HG03039 (cell line): ENCODE data around the gene ATXN2L.
"Not testable (repeated sequence)": the region's sequence is repeated elsewhere in the genome, so short reads cannot be mapped to it uniquely, and the experiment has no call there.

Source experiments
- ATAC-seq: cut with Tn5 transposase; IDR thresholded peaks from one replicate; pipeline ENCODE4 v1.9.1; 2021; ENCODE audit warnings: mild to moderate bottlenecking, moderate library complexity; ENCODE audit not compliant: unreplicated experiment

Gene ATXN2L

DNA sequence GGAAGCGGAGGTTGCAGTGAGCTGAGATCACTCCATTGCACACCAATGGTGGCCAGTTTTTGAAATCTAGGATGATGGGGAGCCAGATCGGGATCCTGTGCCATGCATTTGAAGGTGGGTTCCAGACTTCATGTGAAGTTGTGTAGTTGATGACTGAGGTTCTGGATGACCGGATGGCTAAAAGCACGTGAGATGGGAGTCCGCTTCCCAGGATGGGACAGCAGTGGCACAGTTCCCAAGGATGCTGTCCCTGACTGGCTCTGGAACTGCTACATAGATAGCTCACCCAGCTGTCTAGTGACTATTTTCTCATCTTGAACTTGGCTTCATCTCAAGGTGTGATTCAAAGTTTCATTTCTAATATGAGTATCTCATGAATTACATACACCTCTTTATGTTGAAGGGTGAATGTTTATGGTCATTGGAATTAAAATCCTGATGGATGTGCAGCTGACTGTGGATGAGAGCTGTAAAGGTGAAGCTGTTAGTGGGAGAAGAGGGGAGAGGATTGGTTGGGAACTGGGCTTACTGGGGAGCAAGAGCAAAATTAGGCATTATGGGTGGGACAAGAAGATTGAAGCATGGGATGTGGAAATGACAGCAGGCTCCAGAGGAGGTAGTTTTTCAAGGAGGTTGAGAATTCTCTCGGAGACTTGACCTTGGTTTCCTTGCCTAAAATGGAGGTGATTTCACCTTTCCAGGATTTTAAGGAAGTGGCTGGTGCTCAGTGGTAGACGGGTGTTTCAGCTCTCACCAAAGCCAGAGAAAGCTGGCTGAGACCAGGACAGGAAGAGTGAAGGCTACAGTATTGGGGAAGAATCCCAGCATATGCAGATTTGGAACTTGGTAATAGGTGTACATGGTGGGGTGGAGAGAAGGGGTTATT lies 15.1 kb downstream of the ATXN2L start:
- ATAC-seq, result no peak

DNA sequence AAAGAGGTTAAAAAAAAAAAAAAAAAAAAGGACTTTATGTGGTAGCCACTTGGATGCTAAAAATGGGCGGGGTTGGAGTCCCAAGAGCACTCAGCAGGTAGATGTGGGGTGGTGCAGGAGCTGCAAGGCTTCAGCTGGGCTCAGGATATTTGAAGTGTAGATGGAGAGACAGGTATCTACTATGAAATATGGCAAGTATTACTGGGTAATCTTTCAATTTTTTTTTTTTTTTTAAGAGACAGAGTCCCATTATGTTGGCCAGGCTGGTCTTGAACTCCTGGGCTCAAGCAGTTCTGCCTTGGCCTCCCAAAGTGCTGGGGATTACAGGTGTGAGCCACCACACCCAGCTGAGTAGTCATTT lies 15.7 kb downstream of the ATXN2L start:
- no peak for ATAC-seq

DNA sequence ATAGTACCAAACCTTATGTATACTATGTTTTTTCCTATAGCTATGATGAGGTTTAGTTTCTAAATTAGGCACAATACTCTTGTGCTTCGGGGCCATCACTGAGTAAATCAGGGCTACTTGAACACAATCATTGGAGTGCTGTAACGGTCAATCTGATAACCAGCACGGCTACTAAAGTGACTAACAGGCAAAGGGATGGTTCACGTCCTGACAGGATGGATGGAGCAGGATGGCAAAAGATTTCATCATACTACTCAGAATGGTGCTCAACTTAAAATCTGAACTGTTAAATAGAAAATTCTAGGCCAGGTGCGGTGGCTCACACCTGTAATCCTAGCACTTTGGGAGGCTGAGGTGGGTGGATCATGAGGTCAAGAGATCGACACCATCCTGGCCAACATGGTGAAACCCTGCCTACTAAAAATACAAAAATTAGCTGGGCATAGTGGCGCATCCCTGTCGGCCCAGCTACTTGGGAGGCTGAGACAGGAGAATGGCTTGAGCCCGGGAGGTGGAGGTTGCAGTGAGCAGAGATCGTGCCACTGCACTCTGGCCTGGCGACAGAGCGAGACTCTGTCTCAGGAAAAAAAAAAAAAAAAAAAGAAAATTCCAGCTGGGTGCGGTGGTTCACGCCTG lies 16.3 kb downstream of the ATXN2L start:
- ATAC-seq, result no peak

DNA sequence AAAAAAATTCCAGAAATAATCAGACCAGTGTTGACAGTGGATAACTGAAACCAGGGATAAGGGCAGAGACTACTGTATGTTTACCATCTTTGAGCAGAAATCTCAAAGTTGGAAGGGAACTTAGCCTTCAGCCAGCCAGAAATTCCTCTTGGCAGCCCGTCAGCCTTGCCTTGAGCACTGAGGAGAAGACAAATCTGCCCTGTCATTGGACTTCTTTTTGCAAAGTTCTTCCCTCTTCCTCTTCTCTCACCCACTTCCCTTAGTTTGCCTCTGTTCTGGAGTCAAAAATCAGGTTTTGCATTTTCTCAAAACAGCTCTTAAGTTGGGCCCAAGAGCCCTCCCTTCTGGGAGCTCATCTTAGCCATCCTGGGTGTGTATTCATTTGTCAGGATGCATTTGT lies 17.1 kb downstream of the ATXN2L start:
- ATAC-seq, result no peak

DNA sequence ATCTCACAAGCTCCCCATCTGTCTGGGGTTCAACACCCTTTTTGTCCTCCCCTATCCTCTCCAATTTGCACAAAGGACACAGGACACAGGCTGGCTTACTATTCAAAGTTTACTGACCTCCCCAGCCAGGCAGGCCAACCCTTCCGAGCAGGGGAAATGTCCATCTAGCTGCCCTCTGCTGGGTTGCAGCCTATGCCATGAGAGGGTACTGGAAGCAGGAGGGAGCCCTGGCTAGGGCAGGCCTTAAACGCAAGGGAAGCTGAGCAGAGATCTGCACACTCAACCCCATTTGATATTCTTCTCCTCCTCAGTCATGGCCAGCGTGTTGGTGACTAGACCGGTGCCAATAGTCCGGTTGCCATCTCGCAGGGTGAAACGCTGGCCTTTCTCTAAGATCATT lies 19.9 kb downstream of the ATXN2L start:
- ATAC-seq, result no peak

DNA sequence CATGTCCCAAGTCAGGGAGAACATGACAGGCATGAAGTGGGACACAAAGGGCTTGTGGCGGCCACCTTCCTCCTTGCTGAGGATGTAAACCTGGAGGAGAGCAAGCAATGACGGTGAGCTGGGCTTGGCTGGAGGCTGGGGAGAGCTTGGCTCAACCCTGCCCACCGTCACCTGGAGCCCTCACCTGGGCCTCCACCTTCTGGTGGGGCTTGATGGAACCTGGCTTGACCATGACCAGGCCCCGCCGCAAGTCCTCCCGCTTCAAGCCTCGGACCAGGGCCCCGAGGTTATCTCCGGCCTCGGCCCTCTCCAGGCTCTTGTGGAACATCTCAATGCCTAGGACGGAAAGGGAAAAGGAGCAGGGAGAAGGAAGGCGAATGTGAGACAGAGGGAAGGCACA lies 21.0 kb downstream of the ATXN2L start:
- ATAC-seq, result no peak

DNA sequence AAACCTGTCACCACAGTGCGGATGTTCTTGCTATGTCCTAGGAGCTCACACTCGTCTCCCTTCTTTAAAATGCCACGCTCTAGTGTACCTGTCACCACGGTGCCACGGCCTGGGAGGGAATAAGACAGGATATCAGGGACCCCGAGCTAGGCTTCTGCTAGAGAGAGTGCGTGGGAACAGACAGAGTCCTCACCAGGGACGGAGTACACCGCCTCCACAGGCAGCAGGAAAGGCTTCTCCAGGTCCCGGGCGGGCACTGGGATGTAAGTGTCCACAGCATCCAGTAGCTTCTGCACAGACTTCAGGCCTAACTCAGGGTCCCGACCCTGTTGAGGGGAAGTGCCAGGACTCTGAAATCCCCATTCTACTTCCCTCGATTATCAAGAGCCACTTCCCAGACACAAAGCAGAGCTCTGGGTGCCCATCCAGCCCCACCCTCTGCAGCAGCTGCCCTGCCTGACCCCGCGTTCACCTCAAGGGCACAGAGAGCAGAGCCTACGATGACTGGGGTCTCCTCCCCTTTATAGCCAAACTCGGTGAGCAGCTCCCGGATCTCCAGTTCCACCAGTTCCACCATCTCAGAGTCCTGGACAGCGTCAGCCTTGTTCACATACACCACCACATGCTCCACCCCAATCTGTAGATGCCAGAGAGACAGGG lies 21.6 kb downstream of the ATXN2L start:
- ATAC-seq, result no peak

DNA sequence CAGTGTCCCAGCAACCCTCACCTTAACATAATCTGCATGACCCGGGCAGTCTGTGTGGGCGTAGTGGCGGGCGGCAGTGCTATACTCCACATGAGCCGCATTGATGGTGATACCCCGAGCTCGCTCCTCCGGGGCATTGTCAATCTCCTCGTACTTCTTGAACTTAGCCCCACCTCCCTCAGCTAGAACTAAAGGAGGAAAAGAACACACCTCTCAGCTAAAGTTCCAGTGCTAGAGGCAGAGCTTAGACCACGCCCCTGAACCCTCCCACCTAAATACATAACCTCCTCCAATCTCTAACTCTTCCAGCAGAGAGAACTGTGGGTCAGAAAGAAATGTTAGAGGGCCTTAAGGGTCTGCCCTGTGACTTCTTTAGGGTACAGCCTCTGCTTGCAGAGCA lies 22.5 kb downstream of the ATXN2L start:
- no peak for ATAC-seq

DNA sequence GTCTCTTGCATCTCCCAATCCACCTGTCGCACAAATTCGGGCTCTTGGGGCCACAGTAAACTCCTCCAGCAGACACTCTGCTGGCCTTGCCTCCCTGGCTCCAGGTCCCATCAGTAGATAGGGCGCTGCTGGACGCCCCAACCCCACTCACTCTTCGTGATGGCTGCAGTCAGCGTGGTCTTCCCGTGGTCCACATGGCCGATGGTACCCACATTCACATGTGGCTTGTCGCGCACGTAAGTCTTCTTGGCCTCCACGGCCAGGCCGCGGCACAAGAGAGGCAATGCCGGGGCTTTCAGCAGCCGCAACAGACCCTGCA lies 22.9 kb downstream of the ATXN2L start:
- ATAC-seq, result no peak

DNA sequence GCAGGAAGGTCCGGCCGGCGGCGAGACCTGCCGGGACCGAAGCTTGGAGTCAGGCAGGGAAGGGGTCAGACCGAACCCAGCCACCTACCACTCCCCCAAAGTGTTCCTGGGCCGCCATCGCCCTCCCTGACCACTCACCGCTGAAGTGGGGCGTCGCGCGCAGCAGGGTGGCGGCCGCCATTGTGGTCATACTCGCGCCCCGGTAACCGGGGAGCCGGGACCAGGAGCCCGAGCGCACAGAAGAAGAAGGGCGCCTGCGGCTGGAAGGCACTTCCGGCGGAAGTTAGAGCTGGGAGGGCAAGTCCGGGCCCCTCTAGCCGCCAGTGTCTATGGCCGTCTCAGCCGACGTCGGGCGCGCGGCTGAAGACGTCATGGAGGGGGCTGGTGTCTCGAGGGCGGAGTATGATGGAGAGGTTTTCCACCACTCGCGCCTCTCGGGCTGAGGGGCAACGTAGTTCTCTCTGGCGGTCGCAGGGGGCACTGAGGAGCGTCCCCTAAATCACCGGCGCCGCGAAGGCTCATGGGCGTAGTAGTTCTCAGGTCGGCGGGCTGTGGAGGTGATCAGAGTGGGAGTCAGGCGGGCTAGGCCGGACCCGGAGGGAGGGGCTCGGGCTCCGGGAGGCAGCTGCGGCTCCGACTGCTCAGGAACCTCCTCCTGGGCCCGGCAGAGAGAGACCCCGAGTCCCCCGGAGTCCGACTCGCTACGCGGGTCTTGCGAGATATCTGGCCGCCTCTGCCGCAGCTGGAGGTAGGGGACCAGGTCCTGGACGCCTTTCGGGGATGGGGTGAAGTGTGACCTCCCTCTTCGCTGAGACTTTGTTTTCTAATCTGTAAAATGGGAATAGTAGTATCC lies 23.5 kb downstream of the ATXN2L start, which contains the start of gene TUFM:
TSS of gene TUFM (minus strand) at position 269 of the 853 bp plus-strand sequence. CDS start at position 190, 79 bp downstream.
- peak; percentile 84 for ATAC-seq

DNA sequence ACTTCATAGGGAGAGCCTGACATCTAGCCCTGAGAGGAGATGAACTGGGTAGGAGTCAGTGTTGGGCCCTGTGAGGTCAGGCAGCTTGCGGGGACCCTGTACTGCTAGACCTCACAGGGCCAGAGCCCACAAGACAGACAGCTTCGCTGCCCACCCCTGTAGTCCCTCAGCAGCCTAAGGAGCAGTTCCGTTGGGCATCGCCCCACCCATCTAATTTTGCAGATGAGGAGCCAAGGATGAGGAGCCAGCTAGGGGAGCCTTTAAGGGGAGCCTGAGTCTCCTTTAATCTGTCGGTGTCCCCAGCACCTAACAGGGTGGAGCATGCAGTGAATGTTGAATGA lies 24.1 kb downstream of the ATXN2L start:
- no peak for ATAC-seq

DNA sequence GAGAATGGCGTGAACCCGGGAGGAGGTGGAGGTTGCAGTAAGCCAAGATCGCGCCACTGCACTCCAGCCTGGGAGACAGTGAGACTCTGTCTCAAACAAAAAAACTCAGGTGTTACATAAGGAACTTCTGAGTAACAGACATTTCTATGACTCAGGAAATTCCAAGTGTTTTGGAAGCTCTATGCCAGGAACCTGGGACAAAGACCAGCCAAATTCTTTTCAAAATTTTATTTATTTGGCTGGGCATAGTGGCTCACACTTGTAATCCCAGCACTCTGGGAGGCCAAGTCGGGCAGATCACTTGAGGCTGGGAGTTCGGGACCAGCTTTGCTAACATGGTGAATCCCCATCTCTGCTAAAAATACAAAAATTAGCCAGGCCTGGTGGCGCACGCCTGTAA lies 35.6 kb downstream of the ATXN2L start:
- no peak for ATAC-seq

DNA sequence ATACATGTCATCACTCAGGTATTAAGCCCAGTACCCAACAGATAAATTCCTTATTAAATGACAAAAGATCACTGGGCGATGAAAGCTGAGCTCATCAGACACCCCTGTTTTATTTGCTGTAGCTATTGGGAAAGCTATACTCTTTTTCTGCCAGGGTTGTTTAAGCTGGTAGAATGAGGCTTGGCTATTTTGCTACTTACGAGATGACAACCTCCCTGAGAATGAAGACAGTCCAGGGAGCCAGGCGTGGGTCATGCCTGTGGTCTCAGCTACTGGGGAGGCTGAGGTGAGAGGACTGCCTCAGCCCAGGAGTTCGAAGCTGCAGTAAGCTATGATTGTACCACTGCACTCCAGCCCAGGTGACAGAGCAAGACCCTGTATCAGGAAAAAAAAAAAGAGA lies 36.5 kb downstream of the ATXN2L start:
- ATAC-seq, result no peak

DNA sequence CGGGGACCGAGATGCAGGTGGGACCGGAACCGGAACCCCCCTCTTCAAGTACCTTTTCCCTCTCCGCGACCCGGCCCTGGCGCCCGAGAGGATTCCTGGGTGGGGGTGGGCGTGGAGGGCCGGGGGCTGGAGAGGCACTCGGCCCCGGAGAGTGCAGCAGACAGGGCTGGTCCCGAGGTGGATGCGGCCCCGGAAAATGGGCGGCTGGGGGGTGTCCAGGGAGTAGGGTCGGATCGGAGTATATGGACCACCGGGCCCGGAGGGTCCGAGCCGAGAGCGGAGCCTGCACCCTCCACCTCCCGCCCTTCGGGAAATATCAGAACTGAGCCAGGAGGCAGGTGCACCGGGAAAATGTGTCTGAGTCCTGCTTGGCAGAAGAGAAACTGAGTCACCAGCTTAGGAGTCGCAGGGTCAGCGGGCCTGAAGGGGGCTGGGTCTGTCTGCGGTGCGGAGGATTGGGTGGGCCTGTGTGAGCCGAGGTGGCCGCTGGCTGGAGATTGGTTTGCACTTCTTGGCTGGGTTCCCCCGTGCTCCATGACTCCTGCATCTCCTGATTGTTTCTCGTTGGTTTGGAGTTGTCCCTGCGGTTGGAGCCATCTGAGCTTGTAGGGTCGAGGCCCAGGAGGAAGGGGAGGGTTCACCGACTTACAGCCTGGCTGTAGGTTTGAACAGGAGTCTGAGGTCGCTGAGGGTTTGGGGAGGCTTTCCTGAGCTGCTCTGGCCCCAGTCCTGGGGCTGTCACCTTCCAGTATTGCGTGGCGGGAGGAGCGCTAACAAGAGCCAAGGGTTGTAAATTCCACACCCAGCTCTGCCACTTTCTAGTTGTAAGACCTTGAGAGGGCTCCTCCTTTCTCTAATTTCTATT lies 41.4 kb downstream of the ATXN2L start:
- ATAC-seq, result peak; percentile 8

DNA sequence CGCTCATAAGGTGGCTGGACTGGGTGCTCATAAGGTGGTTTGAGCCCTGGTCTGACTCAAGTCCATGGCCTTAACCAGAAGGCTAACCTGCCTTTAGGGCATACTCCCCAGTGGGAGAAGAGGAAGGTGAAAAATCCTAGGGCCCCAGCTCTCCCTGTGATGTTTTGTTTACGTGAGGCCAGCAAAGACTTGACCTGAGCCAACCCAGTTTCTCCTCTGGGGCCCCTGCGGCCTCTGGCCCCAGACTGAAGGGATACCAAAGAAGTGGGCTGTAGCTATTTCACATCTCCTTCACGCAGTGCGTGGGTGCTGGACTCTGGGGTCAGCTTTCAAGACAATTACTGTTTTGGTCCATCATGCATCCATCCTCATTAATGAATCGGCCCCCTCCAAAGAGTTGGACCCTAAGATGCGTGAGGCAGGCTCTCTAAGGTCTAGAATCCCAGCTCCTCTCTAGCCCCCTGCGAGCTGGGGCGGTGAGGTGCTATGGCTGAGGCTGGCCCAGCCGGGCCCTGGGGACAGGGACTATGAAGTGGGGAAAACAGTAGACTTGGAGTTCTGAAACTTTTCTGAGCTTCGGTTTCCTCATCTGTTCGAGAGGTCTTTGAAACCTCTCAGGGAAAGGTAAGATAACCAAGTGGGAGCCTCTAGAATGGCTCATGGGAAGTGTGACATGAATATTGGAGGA lies 42.3 kb downstream of the ATXN2L start:
- no peak for ATAC-seq

DNA sequence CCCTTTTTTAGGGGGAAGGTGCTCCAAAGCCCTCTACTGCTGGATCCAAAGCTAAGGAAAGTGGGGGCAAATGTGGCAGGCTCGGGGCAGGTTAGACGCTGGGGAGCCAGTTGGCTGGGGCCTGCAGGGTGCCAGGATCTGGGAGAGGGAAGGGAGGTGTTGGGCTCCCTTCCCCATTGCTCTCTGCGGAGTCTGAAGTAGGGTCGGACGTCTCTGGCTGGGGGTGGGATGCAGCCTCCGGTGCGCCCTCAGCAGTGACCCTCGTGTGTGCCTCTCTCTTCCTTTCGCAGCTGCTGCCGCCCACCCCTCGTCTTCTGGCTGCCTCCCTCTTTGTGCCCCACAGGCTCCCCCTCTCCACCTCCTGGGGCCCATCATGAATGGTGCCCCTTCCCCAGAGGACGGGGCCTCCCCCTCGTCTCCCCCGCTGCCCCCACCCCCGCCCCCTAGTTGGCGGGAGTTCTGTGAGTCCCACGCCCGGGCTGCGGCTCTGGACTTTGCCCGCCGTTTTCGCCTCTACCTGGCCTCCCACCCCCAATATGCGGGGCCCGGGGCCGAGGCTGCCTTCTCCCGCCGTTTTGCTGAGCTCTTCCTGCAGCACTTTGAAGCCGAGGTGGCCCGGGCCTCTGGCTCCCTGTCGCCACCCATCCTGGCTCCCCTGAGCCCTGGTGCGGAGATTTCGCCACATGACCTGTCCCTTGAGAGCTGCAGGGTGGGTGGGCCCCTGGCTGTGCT lies 43.1 kb downstream of the ATXN2L start:
- no peak for ATAC-seq

DNA sequence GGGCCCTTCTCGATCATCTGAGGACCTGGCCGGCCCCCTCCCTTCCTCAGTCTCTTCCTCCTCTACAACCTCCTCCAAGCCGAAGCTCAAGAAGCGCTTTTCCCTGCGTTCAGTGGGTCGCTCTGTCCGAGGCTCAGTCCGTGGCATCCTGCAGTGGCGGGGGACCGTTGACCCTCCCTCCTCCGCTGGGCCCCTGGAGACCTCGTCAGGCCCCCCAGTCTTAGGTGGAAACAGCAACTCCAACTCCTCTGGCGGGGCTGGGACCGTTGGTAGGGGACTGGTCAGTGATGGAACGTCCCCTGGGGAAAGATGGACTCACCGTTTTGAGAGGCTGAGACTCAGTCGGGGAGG lies 43.6 kb downstream of the ATXN2L start:
- ATAC-seq, result no peak

DNA sequence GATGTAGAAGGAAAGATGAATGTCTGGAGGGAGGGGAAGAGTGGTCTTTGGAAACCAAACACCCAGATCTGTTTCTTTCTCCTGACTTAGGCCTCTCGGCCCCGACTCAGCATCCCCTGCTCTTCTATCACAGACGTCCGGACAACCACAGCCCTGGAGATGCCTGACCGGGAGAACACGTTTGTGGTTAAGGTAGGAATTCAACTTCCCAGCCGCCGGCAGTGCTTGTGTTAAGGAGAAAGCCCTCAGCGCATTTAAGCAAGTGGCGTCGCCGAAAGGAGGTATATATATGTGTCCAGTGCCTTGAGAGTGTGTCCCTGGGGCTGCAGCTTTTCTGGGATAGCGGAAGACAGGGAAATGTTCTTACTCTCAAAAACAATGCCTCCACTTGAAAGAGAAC lies 44.4 kb downstream of the ATXN2L start:
- ATAC-seq, result no peak

DNA sequence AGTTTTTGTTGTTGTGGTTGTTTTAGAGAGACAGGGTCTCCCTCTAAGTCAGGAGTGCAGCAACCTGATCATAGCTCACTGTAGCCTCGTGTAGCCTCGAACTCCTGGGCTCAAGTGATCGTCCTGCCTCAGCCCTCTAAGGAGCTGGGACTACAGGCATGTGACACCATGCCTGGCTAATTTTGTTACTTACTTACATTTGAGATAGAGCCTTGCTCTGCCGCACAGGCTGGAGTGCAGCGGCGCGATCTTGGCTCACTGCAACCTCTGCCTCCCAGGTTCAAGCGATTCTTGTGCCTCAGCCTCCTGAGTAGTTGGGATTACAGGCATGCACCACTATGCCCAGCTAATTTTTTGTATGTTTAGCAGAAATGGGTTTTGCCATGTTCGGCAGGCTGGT lies 44.8 kb downstream of the ATXN2L start:
- not testable (repeated sequence) for ATAC-seq
